ENCODE measurements around the gene INPP5A.
"Not testable (repeated sequence)": the region's sequence is repeated elsewhere in the genome, so short reads cannot be mapped to it uniquely, and the experiment has no call there.

The INPP5A gene

DNA sequence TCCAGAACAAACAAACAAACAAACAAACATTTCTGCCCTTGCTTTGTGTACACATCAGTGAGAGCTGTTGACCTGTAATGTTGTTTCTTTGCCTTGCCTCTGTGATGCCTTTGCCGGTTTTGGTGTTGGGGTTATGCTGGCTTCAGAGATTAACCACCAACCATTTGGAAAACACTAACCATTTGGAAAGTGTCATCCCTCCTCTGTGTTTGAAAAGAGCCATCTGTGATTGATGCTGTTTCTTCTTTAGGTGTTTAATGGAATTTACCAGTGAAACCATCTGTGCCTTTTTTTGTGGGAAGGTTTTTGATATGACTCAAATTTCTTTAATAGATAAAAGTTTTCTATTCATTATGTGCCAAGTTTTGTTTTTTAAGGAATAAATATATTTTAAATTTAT is 46.5 kb downstream of the INPP5A start:
- DNase-seq = no peak

DNA sequence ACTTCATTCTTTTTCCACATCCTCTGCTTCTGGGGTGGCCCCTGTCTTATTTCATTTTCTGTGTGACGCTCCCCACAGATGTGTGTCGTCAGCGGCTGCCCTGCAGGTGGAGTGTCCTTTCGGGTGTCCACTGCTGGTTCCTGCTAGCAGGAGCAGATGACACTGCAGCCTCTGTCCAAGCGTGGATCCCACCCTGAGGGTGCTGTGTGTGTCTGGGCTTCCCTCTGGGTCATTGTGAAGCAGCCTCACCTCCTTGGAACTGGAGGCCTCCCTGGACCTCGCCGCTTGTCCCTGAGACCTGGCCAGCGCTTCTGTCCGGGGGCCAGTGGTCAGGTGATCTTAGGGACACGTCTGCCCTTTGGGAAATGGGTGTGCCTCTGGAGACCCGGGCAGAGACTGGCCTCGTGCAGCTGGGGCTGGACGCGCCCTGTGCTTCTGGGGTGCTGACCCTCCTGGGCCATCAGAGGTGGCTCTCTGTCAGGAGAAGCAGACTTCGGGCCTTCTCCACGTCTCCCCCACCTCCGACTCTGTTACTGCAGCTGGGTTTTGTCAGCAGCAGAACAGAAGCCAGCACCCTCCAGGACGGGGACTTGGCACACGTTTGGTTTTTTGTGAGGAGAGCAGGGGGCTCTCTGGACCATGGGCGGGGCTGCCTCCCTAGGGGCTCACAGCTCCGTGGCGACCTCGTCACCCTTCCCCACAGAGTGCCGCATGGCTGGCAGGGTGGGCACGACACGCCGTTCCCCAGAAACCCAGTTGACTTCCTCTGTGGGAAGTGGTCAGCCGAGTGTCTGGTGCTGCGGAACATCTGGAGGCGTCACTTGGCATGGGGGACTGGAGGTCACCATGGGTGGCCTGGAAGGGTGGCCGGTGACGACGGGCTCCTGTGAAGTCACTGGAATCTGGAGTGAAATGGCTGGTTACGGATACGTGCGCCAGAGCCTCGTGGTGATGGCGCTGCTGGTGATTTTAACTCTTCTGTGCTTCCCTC is 48.4 kb downstream of the INPP5A start:
- DNase-seq = no peak

DNA sequence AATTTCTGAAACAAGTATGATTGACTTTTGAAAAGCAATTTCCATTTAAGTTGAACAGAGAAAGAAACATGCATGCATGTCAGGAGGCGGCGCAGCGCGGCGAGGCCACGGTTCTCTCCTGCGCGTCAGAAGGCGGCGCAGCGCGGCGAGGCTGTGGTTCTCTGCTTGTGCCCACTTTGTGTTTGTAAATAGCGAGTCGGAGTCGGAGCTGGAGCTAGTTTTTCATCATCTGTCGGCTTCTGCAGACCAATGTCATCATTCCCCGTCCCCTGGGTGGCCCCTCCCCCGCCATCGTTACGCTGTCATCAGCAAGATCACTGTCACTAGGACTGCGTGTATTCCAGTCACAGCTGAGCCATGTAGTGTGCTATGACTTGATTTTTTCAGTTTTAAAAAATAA is 49.2 kb downstream of the INPP5A start:
- no peak for DNase-seq

DNA sequence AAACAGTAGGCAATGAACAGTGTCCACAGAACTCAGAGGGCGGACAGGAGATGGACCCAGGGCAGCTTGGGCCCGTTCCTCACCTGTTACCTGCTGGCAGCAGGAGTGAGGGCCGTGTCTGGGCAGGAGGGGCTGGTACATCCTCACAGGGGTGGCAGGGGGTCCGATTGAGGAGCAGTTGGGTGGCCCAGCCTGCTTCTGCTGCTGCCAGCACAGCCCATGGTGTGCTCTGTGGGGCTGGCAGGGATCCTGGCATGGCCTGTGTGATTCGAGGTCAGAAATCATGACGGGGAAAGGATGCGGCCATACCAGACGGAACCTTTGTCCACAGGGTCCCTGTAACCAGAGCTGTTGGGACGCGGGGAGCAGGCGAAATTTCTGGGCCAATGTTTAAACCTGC is 49.6 kb downstream of the INPP5A start:
- no peak for DNase-seq

DNA sequence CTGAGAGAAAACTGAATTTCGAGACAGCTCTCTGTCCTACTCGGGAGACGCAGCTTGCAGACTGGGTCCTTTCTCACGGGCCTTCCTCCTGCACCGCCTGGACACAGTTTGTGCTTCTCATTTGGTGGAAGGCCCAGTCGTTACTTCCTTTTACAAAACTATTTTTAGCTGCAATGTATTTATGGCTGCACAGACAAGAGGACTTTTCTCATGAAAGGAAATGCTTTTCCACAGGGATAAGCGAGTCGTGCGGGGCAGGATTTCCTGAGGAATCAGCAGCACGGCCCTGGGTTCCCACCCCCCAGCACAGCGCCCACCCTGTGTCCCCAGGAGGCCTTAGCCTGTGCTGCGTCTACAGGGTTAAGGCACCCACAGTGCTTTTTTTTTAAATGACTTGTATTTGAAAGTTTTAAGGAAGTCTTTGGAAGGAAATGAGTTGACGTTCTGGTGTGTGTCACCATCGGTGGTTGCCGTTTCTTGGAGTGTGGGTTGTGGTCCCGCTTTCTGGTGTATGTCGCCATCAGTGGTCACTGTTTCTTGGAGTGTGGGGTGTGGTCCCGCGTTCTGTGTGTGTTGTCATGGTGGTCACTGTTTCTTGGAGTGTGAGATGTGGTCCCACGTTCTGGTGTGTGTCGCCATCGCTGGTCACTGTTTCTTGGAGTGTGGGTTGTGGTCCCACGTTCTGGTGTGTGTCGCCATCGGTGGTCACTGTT is 50.9 kb downstream of the INPP5A start:
- peak; percentile 95 to 96 for DNase-seq

DNA sequence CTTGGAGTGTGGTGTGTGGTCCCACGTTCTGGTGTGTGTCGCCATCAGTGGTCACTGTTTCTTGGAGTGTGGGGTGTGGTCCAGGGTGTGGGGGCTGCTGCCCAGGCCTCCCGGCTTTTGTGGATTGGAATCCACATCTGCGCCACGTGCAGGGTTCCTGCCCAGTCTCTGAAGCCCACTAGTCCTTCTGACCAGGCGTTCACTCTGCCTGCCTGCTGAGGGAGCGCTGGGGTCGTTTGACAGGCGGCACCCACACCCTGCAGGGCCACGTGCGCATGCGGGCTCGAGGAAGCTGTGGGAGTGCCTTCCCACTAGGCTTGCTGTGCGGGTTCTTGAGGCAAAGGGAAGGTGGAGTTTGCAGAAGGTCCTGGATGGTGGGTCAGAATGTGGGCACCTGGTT is 51.4 kb downstream of the INPP5A start:
- DNase-seq = no peak

DNA sequence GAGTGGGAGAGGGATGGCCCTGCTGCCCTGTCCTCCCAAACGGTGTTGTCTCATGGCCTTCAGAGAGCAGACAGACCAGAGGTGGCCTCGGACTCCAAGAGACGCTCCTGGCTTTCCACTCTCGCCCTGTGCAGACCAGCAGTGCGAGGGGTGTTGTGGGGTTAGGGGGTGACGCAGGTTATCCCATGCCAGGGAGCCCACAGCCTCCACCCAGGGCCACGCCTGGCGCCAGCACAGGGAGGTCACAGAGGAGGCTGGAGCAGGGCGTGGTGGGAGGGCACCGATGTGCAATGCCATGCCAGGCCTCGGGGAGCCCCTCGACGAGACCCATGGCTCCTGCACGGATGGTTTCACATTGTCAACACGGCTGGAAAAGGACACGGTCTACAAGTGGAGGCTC is 52.1 kb downstream of the INPP5A start:
- DNase-seq = no peak

DNA sequence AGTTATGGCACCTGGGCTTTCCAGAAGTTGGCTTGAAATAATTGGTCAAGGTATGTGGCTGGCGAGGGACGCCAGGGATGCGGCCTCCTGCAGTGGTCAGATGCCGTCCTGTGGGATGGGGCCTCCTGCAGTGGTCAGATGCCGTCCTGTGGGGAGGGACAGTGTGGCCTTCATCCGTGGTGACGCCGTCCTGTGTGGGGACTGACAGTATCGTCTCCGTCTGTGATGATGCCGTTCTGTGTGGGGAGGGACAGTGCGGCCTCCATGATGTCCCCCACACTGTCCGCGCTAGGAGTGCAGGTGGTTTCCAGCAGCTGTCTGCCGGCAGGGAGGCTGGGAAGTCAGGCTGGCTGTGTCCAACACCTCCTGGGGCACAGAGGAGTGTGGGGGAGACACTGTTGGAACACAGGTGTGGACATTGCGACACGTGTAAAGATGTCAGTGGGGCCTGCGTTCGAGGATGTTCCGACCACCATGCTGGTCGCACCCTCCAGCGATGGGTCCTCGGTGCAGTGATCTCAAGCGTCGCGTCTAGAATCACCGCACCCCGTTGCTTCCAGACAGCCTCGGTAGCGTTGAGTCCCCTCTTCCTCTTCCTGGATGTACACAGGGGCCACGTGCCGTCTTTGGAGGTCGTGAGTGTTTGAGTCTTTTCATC is 52.6 kb downstream of the INPP5A start:
- DNase-seq = no peak

DNA sequence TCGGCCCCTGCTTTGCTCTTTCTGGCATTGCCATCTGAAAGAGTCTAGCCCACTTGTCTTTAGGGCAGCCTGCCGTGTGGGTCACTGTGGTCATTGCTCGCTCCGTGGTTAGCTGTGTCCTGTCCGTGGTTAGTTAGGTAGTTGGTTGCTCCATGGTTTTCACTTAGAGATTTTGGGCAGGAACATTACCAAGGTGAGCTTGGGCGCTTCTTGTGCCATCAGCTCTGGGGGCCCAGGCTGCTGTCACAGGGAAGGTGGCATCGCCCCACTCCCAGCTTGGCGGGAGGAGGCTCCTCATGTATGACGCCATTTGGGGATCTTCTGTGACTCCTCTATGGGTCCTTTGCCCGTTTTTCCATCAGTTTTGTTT is 53.1 kb downstream of the INPP5A start:
- DNase-seq = no peak

DNA sequence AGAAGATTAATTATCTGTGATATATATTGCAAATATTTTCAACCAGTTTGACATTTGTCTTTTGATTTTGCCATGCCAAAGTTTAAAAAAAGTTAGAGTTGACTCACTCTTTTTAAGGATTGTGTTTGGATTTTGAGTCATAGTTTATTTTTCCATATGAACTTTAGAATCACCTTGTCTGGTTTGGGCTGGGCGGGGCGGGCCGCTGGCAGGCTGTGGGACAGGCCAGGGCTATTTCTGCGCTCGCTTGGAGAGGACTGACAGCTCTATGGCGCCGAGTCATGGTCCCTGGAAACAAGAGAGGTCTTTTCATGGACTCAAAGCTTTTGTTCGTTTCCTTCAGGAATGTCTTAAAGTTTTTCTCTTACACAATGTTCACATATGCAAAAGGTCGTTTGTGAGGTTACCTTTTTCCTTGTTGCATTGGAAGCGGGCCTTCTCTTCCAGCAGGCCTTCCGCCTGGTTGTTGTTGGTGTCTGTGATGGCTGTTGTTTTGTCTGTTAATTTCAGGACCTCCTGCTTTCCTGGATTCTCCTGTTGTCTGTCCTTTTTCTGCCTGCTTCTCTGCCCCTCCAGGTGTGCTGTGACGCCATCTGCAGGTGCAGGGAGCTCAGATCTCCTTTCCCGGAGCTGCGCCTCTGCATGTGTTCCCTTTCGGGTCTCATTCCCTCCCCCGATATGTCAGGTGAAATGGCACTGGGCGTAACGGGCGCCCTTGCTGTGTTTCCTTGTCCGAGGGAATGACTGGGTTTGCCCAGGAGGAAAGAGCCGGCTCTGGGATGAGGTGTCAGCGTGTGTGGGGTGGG is 53.8 kb downstream of the INPP5A start:
- no peak for DNase-seq

DNA sequence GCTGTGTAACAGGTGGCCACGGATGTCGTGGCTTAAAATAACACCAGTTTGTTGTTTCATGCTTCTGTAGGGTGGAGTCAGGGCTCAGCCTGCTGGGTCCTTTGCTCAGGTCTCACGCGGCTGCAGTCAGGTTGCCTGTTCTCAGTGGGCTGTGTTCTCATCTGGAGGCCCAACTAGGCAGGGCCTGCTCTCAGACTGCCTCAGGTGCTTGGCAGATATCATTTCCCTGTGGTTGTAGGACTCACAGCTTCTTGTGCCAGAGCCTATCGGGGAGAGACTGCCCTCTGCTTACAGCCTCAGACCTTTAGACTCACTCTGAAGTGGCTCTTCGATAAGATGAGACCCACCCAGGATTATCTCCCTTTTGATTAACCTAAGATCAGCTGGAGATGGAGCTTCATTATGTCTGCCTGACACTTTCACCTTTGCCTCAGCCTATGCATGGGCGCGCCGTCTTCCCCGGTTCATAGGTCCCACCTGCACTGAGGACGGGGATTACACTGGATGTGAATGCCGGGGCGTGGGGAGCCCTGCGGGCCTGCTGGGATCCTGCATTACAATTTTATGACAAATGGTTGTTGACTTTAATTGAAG is 55.3 kb downstream of the INPP5A start:
- DNase-seq = no peak

DNA sequence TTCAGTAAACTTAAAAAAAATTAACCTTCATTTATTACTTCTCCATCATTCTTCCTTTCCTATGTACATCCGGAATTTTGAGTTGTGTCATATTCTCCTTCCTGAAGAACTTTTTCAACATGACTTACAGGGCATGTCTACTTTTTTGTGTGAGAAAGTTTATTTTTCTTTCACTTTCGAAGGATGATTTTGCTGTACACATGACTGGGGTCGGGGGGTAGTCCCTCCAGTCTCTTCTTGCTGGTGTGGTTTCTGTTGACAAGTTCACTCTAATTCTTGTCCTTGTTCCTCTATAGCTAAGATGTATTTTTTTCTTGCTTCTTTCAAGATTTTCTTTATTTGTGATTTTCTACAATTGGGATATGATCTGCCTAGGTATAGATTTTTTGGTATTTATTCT is 55.8 kb downstream of the INPP5A start:
- DNase-seq = no peak

DNA sequence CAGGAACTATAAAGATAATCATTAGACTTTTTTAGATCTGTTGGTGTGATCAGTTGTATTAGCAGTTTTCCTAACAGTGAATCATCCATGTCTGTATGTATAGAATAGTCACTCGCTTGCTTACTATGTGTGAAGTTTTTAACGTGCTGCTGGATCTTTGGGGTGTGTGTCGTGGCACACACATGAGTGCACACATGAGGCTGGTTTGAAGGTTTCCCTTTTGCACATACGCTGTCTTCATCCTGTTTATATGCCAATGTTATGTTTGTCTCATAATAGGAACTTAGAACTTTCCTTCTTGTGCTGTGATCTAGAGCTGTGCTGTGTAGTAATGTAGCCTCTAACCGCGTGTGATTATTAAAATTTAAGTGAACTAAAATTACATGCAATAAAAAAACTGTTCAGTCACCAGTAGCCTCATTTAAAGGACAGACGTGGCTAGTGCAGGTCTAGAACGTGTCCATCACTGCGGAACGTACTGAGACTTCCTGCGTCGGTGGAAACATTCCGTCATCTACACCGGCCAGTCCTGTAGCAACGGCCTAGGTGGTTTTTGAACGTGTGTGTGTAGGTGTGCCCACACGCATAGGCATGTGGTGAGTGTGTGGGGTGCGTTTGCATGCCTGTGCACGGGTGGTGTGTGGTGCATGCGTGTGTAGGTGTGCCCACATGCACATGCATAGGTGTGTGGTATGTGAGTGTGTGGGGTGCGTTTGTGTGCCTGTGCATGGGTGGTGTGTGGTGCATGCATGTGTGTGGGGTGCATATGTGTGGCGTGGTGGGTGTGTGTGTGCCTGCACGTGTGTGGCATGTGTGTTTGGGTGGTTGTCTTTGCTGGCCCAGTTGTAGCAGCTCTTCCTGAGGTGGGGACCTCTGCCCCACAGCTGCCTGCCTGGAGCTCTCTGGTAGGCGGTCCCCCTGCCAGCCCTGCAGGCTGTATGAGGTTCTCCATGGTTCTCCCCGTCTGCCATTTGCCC is 56.6 kb downstream of the INPP5A start:
- DNase-seq = no peak

DNA sequence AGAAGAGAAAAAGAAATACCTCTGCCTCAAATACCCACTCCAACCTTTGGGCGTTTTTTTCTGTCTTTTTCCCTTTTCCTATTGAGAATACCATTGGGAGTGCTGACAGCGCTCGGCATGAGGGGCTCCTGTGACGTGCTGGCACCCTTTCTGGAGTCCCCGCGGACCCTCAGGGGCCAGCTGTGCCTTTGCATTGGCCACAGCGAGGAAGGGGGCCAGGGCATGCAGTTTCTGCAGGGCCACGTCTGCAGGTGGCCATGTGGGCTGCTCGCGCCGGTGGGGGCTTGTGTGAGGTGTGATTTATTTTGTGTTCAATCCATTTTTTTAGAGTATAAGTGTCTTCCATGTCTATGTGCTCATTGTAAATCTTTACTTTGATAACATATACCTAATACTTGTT is 57.4 kb downstream of the INPP5A start:
- DNase-seq = no peak

DNA sequence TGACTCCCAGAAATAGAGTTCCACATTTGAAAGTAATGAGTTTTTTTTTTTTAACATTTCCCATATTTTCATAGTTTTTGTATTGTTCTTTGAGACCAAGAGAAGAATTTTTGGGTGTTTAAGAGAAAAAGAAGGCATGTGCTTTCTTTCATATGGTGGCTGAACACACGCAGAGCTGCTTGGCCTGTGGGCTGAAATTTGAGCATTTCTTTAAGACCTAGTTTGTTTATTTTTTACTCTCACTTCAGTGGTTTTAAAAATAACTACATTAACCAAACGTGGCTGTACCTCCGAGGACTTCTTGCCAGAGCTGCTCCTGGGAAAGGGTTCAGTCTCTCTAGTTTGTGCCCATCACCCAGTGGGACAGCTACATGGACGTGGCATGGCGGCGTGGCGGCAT is 58.3 kb downstream of the INPP5A start:
- no peak for DNase-seq

DNA sequence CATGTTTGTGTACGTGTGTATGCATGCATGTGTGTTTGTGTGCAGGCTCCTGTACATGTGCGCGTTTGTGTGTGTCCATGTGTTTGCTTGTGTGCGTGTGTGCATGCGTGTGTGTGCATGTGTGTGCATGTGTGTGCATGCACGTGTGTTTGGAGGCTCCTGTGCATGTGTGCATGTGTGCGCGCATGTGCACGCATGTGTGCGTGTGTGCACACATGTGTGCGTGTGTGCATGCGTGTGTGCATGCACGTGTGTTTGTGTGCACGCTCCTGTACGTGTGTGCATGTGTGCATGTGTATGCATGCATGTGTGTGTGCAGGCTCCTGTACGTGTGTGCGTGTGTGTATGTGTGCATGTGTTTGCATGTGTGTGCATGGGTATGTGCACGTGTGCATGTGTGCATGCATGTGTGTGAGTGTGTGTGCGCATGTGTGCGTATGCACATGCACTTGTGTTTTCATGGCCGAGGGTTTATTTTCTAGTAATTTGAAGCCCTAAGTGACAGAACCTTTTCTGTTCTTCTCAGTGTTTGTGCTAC is 59.2 kb downstream of the INPP5A start:
- DNase-seq = no peak

DNA sequence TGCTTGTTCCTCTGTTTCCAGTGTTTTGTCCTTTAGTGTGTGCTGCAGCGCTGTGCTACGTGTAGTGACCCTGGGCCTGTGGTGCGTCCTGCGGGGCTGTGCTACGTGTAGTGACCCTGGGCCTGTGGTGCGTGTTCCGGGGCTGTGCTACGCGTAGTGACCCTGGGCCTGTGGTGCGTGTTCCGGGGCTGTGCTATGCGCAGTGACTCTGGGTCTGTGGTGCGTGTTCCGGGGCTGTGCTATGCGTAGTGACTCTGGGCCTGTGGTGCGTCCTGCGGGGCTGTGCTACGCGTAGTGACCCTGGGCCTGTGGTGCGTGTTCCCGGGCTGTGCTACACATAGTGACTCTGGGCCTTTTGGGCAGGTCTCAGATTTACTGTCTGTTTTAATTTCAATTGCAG is 60.1 kb downstream of the INPP5A start:
- DNase-seq = no peak

DNA sequence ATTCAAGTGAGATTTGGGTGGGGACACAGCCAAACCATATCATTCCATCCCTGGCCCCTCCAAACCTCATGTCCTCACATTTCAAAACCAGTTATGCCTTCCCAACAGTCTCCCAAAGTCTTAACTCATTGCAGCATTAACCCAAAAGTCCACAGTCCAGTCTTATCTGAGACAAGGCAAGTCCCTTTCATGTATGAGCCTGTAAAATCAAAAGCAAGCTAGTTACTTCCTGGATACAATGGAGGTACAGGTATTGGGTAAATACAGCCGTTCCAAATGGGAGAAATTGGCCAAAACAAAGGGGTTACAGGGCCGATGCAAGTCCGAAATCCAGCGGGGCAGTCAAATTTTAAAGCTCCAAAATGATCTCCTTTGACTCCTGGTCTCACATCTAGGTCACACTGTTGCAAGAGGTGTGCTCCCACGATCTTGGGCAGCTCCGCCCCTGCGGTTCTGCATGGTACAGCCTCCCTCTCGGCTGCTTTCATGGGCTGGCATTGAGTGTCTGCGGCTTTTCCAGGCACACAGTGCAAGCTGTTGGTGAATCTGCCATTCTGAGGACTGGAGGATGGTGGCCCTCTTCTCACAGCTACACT is 61.5 kb downstream of the INPP5A start:
- DNase-seq = not testable (repeated sequence)

DNA sequence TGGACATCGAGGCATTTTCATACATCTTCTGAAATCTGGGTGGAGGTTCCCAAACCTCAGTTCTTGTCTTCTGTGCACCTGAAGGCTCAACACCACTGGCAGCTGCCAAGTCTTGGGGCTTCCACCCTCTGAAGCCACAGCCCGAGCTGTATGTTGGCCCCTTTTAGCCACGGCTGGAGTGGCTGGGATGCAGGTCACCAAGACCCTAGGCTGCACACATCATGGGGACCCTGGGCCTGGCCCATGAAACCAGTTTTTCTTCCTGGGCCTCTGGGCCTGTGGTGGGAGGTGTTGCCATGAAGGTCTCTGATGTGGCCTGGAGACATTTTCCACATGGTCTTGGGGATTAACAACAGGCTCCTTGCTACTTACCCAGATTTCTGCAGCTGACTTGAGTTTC is 62.1 kb downstream of the INPP5A start:
- DNase-seq = no peak

DNA sequence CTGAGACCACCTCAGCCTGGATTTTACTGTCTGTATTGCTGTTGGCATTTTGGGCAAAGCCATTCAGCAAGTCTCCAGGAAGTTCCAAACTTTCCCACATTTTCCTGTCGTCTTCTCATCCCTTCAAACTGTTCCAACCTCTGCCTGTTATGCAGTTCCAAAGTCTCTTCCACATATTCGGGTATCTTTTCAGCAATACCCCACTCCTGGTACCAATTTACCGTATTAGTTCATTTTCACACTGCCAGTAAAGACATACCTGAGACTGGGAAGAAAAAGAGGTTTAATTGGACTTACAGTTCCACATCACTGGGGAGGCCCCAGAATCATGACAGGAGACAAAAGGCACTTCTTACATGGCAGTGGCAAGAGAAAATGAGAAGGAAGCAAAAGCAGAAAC is 62.8 kb downstream of the INPP5A start:
- no peak for DNase-seq

DNA sequence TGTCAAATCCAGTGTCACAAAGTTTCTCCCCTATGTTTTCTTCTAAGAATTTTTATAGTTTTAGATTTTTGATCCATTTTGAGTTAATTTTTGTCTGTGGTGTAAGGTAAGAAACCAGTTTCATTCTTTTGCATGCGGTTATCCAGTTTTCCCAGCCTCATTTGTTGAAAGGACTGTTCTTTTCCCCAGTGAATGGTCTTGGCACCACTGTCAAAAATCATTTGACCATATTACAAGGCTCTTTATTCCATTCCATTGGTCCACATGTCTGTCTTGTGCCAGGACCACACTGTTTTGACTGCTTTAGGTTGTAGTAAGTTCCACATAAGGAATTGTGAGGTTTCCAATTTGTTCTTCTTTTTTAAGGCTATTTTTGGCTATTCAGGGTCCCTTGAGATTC is 64.0 kb downstream of the INPP5A start:
- no peak for DNase-seq

Measured in AML-193 (cell line).